Measurements from ENCODE around the gene ZNG1A.
"Not testable (repeated sequence)": the region's sequence is repeated elsewhere in the genome, so short reads cannot be mapped to it uniquely, and the experiment has no call there.

ZNG1A gene

DNA sequence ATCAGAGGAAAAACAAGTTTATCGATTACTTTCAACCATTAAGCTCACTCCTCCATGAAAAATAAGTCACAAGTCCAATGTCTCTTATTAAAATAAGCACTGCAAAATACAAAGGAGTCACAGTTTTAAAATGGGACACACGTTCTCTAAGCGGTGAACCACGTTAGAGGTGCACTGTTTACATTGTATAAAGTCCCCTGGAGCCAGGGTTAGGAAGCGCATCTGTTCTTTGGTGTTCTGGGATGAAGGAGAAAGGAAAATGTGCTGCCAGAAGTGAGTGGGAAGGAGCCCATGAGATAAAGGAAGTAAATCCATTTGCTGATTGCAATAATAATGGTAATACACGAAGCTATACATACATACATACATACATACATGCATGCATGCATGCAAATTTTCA lies 91.0 kb downstream of the ZNG1A start:
- H3K27ac Mint-ChIP-seq; H3K4me1 Mint-ChIP-seq; DNase-seq; H3K9me3 Mint-ChIP-seq; H3K36me3 Mint-ChIP-seq (ENCODE audit: low read depth); H3K4me3 Mint-ChIP-seq: not testable (repeated sequence)
- H3K27me3 Mint-ChIP-seq (ENCODE audit: low read depth, poor library complexity): peaks cover 29% of the 10 kb centered on the region

DNA sequence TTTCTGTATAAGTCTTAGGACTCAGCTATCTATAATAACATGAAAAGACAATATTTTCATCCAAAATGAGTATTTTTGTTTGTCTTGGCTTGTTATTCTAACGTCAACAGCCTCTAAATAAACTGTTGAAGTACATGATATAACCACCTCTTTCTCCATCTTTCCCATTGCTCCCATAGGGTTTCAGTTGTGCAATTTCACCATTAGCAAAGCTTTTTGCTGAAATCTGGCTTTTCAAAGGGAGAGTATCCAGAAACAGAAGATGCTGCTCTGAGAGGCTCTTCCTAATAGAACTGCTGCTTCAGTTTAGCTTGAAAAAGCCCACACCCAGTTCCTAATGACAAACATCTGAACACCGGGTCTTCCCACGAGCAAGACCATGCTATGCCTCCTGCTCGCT lies 91.8 kb downstream of the ZNG1A start:
- not testable (repeated sequence) for H3K4me1 Mint-ChIP-seq; H3K9me3 Mint-ChIP-seq; H3K4me3 Mint-ChIP-seq; H3K27ac Mint-ChIP-seq; DNase-seq; H3K36me3 Mint-ChIP-seq (ENCODE audit: low read depth)
- peaks cover 29% of the 10 kb centered on the region for H3K27me3 Mint-ChIP-seq (ENCODE audit: low read depth, poor library complexity)

GRCh38 chr9:86697-87096 lies 92.2 kb downstream of the ZNG1A start:
- H3K9me3 Mint-ChIP-seq; H3K27ac Mint-ChIP-seq; H3K36me3 Mint-ChIP-seq (ENCODE audit: low read depth); H3K4me1 Mint-ChIP-seq; DNase-seq; H3K4me3 Mint-ChIP-seq: not testable (repeated sequence)
- peaks cover 33% of the 10 kb centered on the region for H3K27me3 Mint-ChIP-seq (ENCODE audit: low read depth, poor library complexity)

- not testable (repeated sequence) for H3K9me3 Mint-ChIP-seq; H3K4me1 Mint-ChIP-seq; H3K27ac Mint-ChIP-seq; DNase-seq; H3K4me3 Mint-ChIP-seq; H3K36me3 Mint-ChIP-seq (ENCODE audit: low read depth)
- H3K27me3 Mint-ChIP-seq (ENCODE audit: low read depth, poor library complexity): peaks cover 36% of the 10 kb centered on the region
Measured at GRCh38 chr9:82932-83689, 95.7 kb downstream of the ZNG1A start.

DNA sequence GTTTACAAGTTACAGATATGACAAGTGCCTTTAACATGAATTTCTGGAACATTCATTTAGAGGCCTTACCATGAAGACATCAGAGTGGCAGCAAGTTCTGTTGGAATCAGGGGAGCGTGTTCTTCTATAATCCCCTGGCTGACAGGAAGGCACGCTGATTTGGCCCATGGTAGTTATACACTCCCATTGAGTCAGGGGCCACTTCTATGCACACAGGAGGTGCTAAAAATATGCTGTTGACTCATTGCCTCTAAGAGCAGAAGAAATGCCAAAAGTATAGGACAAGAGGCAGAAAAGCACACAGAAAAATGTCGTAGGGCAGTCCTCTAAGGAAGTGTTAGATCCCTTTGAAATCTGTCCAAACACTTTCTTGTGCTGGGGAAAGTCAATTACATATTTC lies 100.5 kb downstream of the ZNG1A start:
- H3K36me3 Mint-ChIP-seq (ENCODE audit: low read depth); H3K4me3 Mint-ChIP-seq: not testable (repeated sequence)

GRCh38 chr9:76389-76788 lies 102.5 kb downstream of the ZNG1A start:
- H3K4me1 Mint-ChIP-seq; DNase-seq; H3K9me3 Mint-ChIP-seq; H3K36me3 Mint-ChIP-seq (ENCODE audit: low read depth); H3K27ac Mint-ChIP-seq; H3K4me3 Mint-ChIP-seq: not testable (repeated sequence)
- H3K27me3 Mint-ChIP-seq (ENCODE audit: low read depth, poor library complexity): peaks cover 45% of the 10 kb centered on the region

More for the DNA sequence above, 100.5 kb downstream of the ZNG1A start:
- DNase-seq, H3K27ac Mint-ChIP-seq, H3K9me3 Mint-ChIP-seq, H3K4me1 Mint-ChIP-seq: not testable (repeated sequence)
- peaks cover 40% of the 10 kb centered on the region for H3K27me3 Mint-ChIP-seq (ENCODE audit: low read depth, poor library complexity)

DNA sequence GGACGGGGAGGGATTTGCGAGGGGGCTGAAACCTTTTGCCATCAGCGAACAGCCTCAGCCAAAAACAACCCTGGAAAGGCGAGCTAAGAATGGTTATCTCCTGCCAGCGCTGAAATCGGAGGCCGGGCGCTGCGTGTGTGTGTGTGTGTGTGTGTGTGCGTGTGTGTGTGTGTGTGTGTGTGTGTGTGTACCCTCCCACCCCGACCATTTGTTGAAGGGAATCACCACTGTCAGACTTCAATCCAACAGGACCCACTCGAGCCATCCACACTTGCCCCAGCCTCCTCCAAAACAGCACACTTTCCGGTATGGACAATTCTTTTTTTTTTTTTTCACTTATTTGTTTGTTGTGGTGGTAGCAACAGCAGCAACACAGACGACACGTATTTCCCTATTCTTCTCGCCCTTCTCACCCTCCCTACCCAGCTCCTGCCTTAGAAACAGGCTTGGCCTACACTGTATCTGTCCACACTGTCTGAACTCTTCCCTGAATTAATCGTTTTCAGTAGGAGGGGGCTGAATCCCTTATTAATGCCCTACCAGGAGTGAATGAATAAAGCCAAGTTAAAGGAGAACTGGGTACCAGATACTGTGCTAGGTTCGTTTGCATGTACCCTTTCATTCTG lies 104.8 kb downstream of the ZNG1A start:
- H3K4me3 Mint-ChIP-seq: peak overlapping the region; percentile 78
- H3K27ac Mint-ChIP-seq; H3K36me3 Mint-ChIP-seq (ENCODE audit: low read depth); DNase-seq; H3K4me1 Mint-ChIP-seq; H3K9me3 Mint-ChIP-seq: not testable (repeated sequence)
- H3K27me3 Mint-ChIP-seq (ENCODE audit: low read depth, poor library complexity): peaks cover 40% of the 10 kb centered on the region

DNA sequence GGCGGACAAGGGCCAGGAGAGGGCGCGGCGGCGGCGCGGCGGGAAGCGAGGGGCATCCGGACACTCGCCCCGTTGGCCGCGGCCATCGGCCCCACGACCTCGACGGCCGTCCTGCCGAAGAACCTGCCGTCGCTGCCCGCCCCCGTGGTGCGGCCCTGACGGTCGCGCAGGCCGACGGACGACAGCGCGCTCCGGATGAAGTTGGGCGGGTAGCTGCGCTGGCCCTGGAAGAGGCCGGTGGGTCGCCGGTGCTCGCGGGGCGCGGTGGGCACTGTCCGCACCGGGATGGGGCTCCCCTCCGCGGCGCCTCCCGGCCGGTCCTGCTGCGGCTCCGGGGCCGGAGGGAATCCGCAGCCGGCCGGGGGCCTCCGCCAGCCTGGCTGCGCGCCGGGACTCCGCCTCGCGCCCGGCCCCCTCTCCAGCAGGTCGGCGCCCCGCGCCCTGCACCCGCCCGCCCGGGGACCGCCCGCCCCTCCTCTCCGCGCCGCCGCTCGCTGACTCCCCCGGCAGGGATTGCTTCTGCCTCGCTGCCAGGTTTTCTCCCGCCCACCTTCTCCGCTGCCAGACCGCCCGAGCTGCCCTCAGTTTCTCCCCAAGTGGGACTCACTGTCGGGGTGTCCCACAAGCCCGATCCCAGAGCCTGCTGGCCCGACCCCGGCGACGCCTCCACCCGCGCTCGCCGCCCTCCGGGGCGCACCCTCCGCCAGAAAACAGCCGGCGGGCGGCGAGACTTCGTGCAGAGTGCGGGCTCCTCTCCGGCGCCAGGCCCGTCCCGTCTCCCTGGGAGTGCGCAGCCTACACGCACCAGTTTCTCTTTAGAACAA lies 105.6 kb downstream of the ZNG1A start:
- peak; percentile 57 for DNase-seq
- Mint-ChIP-seq H3K27me3 (ENCODE audit: low read depth, poor library complexity) (peaks cover 40% of the 10 kb centered on the region), H3K4me3 (peak overlapping the region; percentile 78)
- not testable (repeated sequence) for H3K36me3 Mint-ChIP-seq (ENCODE audit: low read depth); H3K4me1 Mint-ChIP-seq; H3K27ac Mint-ChIP-seq; H3K9me3 Mint-ChIP-seq
